ENCODE data around the gene GALNT15.

- peak; percentile 77 to 84 for TF ChIP-seq POLR2A (IDR thresholded peaks at IDR 0.05)
- TF ChIP-seq CTCF (IDR thresholded peaks at IDR 0.05): peak in 4 of 6 experiments; percentile 8 to 55 (median 52)
Measured at GRCh38 chr3:16264708-16265454, 90.4 kb downstream of the GALNT15 start, which contains the start of the genes DPH3 and OXNAD1.

Measured in Peyer's patch (tissue), 4 donors.